Measurements from ENCODE around the gene LTB. TPM values are rescaled to one million over a fixed set of nuclear protein-coding genes. Genes with fewer than 3 reads are reported as not detected.

Gene LTB
- total and polyA plus RNA-seq, 3 experiments from 2014 or later: 196 to 1,182 (median 206) TPM

- peak overlapping the region; percentile 41 to 81 (median 70) for H3K4me3 Mint-ChIP-seq
- DNase-seq: peak in 1 of 5 donors; percentile 60
- Histone ChIP-seq H3K4me1 (ENCODE audit: insufficient read depth, low read length) (peaks cover 62% of the 10 kb centered on the region), H3K27me3 (ENCODE audit: insufficient read depth, low read length, poor library complexity, severe bottlenecking) (no peaks in the 10 kb centered on the region), H3K9me3 (ENCODE audit: low read length) (no peaks in the 10 kb centered on the region), H3K36me3 (ENCODE audit: insufficient read depth, low read length) (no peaks in the 10 kb centered on the region), H3K4me3 (ENCODE audit: low read length) (no peak overlapping the region), H3K27ac (ENCODE audit: low read depth, low read length) (peak overlapping the region; percentile 52)
- H3K36me3 Mint-ChIP-seq: peaks cover 4 to 32% (median 13%) of the 10 kb centered on the region in 3 donors
- peaks cover 62 to 85% (median 81%) of the 10 kb centered on the region in 3 donors for H3K4me1 Mint-ChIP-seq
- peaks cover 0 to 2% of the 10 kb centered on the region in 2 donors for H3K27me3 Mint-ChIP-seq
- ChIA-PET POLR2A (interaction anchor here (1.1 to 3.9 kb wide), 5 partner anchors 8 to 26 kb away, joined by 3 to 13 read pairs (median 6); no protein-coding TSS in a partner anchor), CTCF (interaction anchor here (0.7 to 32.2 kb wide), 3 partner anchors 14 to 30 kb away, joined by 3 to 576 read pairs (median 61); partner anchors contain the start of genes DDX39B, LST1, LTB and TNF)
- H3K27ac Mint-ChIP-seq: peak overlapping the region; percentile 92 to 100 (median 96)
- H3K9me3 Mint-ChIP-seq: peaks cover 0 to 2% (median 0%) of the 10 kb centered on the region in 5 donors
Observed at GRCh38 chr6:31567531-31568370, 14.5 kb downstream of the LTB start.

- POLR2A ChIA-PET: interaction anchor here (1.0 to 2.7 kb wide), 4 partner anchors 19 to 91 kb away, joined by 3 to 42 read pairs (median 8); partner anchors contain the start of genes LTB and NCR3
- CTCF ChIA-PET: interaction anchor here (0.9 to 32.2 kb wide), 4 partner anchors 11 to 36 kb away, joined by 3 to 576 read pairs (median 60); partner anchors contain the start of genes LST1, LTB, NCR3 and NFKBIL1
- no peaks in the 10 kb centered on the region for H3K9me3 ChIP-seq (ENCODE audit: low read length)
- no peaks in the 10 kb centered on the region for H3K9me3 Mint-ChIP-seq
- H3K36me3 ChIP-seq (ENCODE audit: insufficient read depth, low read length): peaks cover 7% of the 10 kb centered on the region
- H3K4me1 ChIP-seq (ENCODE audit: insufficient read depth, low read length): peaks cover 70% of the 10 kb centered on the region
- peaks cover 3 to 41% (median 25%) of the 10 kb centered on the region in 3 donors for H3K36me3 Mint-ChIP-seq
- peak overlapping the region; percentile 89 to 97 (median 94) for H3K27ac Mint-ChIP-seq
- no peak overlapping the region for H3K27ac ChIP-seq (ENCODE audit: low read depth, low read length)
- H3K27me3 Mint-ChIP-seq: no peaks in the 10 kb centered on the region
- H3K4me3 Mint-ChIP-seq: peak overlapping the region; percentile 76 to 91 (median 85)
- H3K4me3 ChIP-seq (ENCODE audit: low read length): no peak overlapping the region
- H3K4me1 Mint-ChIP-seq: peaks cover 66 to 84% (median 80%) of the 10 kb centered on the region in 3 donors
- no peaks in the 10 kb centered on the region for H3K27me3 ChIP-seq (ENCODE audit: insufficient read depth, low read length, poor library complexity, severe bottlenecking)
- no peak for DNase-seq
Observed at GRCh38 chr6:31560697-31561058, 21.5 kb downstream of the LTB start.

- Histone ChIP-seq H3K4me1 (ENCODE audit: insufficient read depth, low read length) (peaks cover 70% of the 10 kb centered on the region), H3K36me3 (ENCODE audit: insufficient read depth, low read length) (peaks cover 7% of the 10 kb centered on the region), H3K9me3 (ENCODE audit: low read length) (no peaks in the 10 kb centered on the region), H3K27ac (ENCODE audit: low read depth, low read length) (peak overlapping the region; percentile 18), H3K4me3 (ENCODE audit: low read length) (peak overlapping the region; percentile 54), H3K27me3 (ENCODE audit: insufficient read depth, low read length, poor library complexity, severe bottlenecking) (no peaks in the 10 kb centered on the region)
- H3K4me1 Mint-ChIP-seq: peaks cover 62 to 79% (median 74%) of the 10 kb centered on the region in 3 donors
- DNase-seq: peak in 3 of 5 donors; percentile 42 to 64 (median 49)
- H3K36me3 Mint-ChIP-seq: peaks cover 3 to 35% (median 19%) of the 10 kb centered on the region in 3 donors
- H3K27ac Mint-ChIP-seq: peak overlapping the region; percentile 89 to 97 (median 94)
- POLR2A ChIA-PET: interaction anchor here (1.0 to 2.7 kb wide), 9 partner anchors 9 to 91 kb away, joined by 3 to 42 read pairs (median 9); partner anchors contain the start of genes DDX39B, LTB, NCR3 and TNF
- no peaks in the 10 kb centered on the region for H3K27me3 Mint-ChIP-seq
- peak overlapping the region; percentile 76 to 91 (median 85) for H3K4me3 Mint-ChIP-seq
- no peaks in the 10 kb centered on the region for H3K9me3 Mint-ChIP-seq
- CTCF ChIA-PET: interaction anchor here (0.9 to 32.2 kb wide), 5 partner anchors 10 to 37 kb away, joined by 3 to 576 read pairs (median 23); partner anchors contain the start of genes DDX39B, LST1, LTB and NCR3
Observed at GRCh38 chr6:31559958-31560696, 22.1 kb downstream of the LTB start.

- CTCF ChIA-PET: interaction anchor here (0.6 to 32.2 kb wide), 9 partner anchors 9 to 159 kb away, joined by 3 to 576 read pairs (median 4); partner anchors contain the start of genes ATP6V1G2, DDX39B, LST1 and LTB
- Mint-ChIP-seq H3K4me1 (peaks cover 57 to 77% (median 72%) of the 10 kb centered on the region in 3 donors), H3K27ac (peak overlapping the region; percentile 89 to 97 (median 94)), H3K4me3 (peak overlapping the region; percentile 76 to 91 (median 85)), H3K9me3 (no peaks in the 10 kb centered on the region), H3K27me3 (no peaks in the 10 kb centered on the region), H3K36me3 (peaks cover 3 to 30% (median 14%) of the 10 kb centered on the region in 3 donors)
- POLR2A ChIA-PET: interaction anchor here (1.0 to 2.7 kb wide), 11 partner anchors 8 to 255 kb away, joined by 3 to 42 read pairs (median 6); partner anchors contain the start of genes DDX39B, HSPA1A, HSPA1L and LTB
- Histone ChIP-seq H3K4me3 (ENCODE audit: low read length) (peak overlapping the region; percentile 54), H3K36me3 (ENCODE audit: insufficient read depth, low read length) (peaks cover 7% of the 10 kb centered on the region), H3K4me1 (ENCODE audit: insufficient read depth, low read length) (peaks cover 70% of the 10 kb centered on the region), H3K9me3 (ENCODE audit: low read length) (no peaks in the 10 kb centered on the region), H3K27me3 (ENCODE audit: insufficient read depth, low read length, poor library complexity, severe bottlenecking) (no peaks in the 10 kb centered on the region), H3K27ac (ENCODE audit: low read depth, low read length) (peak overlapping the region; percentile 18)
- DNase-seq: no peak
Observed at GRCh38 chr6:31559606-31559957, 22.6 kb downstream of the LTB start.

- Mint-ChIP-seq H3K9me3 (no peaks in the 10 kb centered on the region), H3K27ac (peak overlapping the region; percentile 89 to 97 (median 94)), H3K27me3 (no peaks in the 10 kb centered on the region), H3K36me3 (peaks cover 3 to 28% (median 14%) of the 10 kb centered on the region in 3 donors), H3K4me3 (peak overlapping the region; percentile 76 to 91 (median 85)), H3K4me1 (peaks cover 56 to 77% (median 71%) of the 10 kb centered on the region in 3 donors)
- Histone ChIP-seq H3K27me3 (ENCODE audit: insufficient read depth, low read length, poor library complexity, severe bottlenecking) (no peaks in the 10 kb centered on the region), H3K27ac (ENCODE audit: low read depth, low read length) (peak overlapping the region; percentile 18), H3K9me3 (ENCODE audit: low read length) (no peaks in the 10 kb centered on the region), H3K4me3 (ENCODE audit: low read length) (peak overlapping the region; percentile 54), H3K4me1 (ENCODE audit: insufficient read depth, low read length) (peaks cover 70% of the 10 kb centered on the region), H3K36me3 (ENCODE audit: insufficient read depth, low read length) (peaks cover 7% of the 10 kb centered on the region)
- CTCF ChIA-PET: interaction anchor here (0.6 to 32.2 kb wide), 8 partner anchors 9 to 159 kb away, joined by 3 to 576 read pairs (median 4); partner anchors contain the start of genes ATP6V1G2, DDX39B, LST1 and LTB
- peak; percentile 59 to 86 (median 63) for DNase-seq
- POLR2A ChIA-PET: interaction anchor here (0.6 to 2.7 kb wide), 13 partner anchors 8 to 256 kb away, joined by 3 to 42 read pairs (median 4); partner anchors contain the start of genes BAG6, DDX39B, HSPA1A and HSPA1L
Observed at GRCh38 chr6:31558631-31559500, 23.4 kb downstream of the LTB start.

- H3K4me1 ChIP-seq (ENCODE audit: insufficient read depth, low read length): peaks cover 70% of the 10 kb centered on the region
- H3K27ac ChIP-seq (ENCODE audit: low read depth, low read length): peak overlapping the region; percentile 18
- H3K4me3 Mint-ChIP-seq: peak overlapping the region in 6 of 7 donors; percentile 76 to 90 (median 80)
- H3K9me3 Mint-ChIP-seq: no peaks in the 10 kb centered on the region
- H3K27me3 Mint-ChIP-seq: no peaks in the 10 kb centered on the region
- DNase-seq: no peak
- ChIA-PET CTCF (interaction anchor here (1.4 to 32.2 kb wide), 6 partner anchors 8 to 38 kb away, joined by 3 to 576 read pairs (median 14); partner anchors contain the start of genes DDX39B, LST1, LTB and NCR3), POLR2A (interaction anchor here (0.6 to 2.7 kb wide), 9 partner anchors 8 to 126 kb away, joined by 3 to 42 read pairs (median 9); partner anchors contain the start of genes BAG6, DDX39B, LTB and NCR3)
- peaks cover 3 to 24% (median 14%) of the 10 kb centered on the region in 3 donors for H3K36me3 Mint-ChIP-seq
- no peaks in the 10 kb centered on the region for H3K27me3 ChIP-seq (ENCODE audit: insufficient read depth, low read length, poor library complexity, severe bottlenecking)
- peaks cover 7% of the 10 kb centered on the region for H3K36me3 ChIP-seq (ENCODE audit: insufficient read depth, low read length)
- peak overlapping the region; percentile 89 to 97 (median 94) for H3K27ac Mint-ChIP-seq
- H3K4me1 Mint-ChIP-seq: peaks cover 54 to 72% (median 66%) of the 10 kb centered on the region in 3 donors
- H3K4me3 ChIP-seq (ENCODE audit: low read length): peak overlapping the region; percentile 54
- no peaks in the 10 kb centered on the region for H3K9me3 ChIP-seq (ENCODE audit: low read length)
Observed at GRCh38 chr6:31558318-31558625, 24.0 kb downstream of the LTB start.
